Suprapubic skin (tissue), 4 donors: ENCODE data around the gene INPP1. TPM values are rescaled to one million over a fixed set of nuclear protein-coding genes. Genes with fewer than 3 reads are reported as not detected.
A peak's percentile ranks its signal among the peaks of the same experiment; 100 is the strongest.

Experiments used
- DNase-seq, 2 donors: peaks; one replicate each; pipeline ENCODE4 v3.0.0-alpha.2; 2019; ENCODE audit warnings: low spot score in 2 of 2
- H3K27ac ChIP-seq: fragments of 200-600 bp; sonication (generic); one replicate; pipeline ENCODE4 v1.5.1; 2019
- H3K27me3 ChIP-seq: fragments of 200-600 bp; sonication (generic); one replicate; pipeline ENCODE4 v1.5.1; 2019
- H3K36me3 ChIP-seq: fragments of 200-600 bp; sonication (generic); one replicate; pipeline ENCODE4 v1.5.1; 2019
- H3K4me1 ChIP-seq: fragments of 200-600 bp; sonication (generic); one replicate; pipeline ENCODE4 v1.5.1; 2019
- H3K4me3 ChIP-seq: fragments of 200-600 bp; sonication (generic); one replicate; pipeline ENCODE4 v1.5.1; 2019; ENCODE audit warnings: mild to moderate bottlenecking
- H3K9me3 ChIP-seq: fragments of 200-600 bp; sonication (generic); one replicate; pipeline ENCODE4 v1.5.1; 2019
- EP300 ChIP-seq: sonication (generic); formaldehyde crosslinking; IDR thresholded peaks from one replicate; pipeline ENCODE4 v1.6.1; 2017; ENCODE audit warnings: antibody characterized with exemption
- POLR2A ChIP-seq, 2 donors: fragments of 450-650 bp; IDR thresholded peaks; one replicate each; pipeline ENCODE4 v1.6.1; 2017; ENCODE audit warnings: antibody characterized with exemption in 2 of 2, mild to moderate bottlenecking in 2 of 2, moderate library complexity in 2 of 2
- POLR2AphosphoS5 ChIP-seq, 3 donors: sonication (generic); formaldehyde crosslinking; IDR thresholded peaks; one replicate each; pipeline ENCODE4 v1.6.1; 2017; ENCODE audit warnings: antibody characterized with exemption in 3 of 3
- WGBS: methylation state at CpG from one replicate; pipeline ENCODE4 v1.1.5; 2018; 5-methylcytosine and 5-hydroxymethylcytosine counted together
- total RNA-seq, 4 donors: library from RNA; depleted of rRNA; stranded (reverse); fragments of >200 nt; gene quantifications; one replicate each; pipeline ENCODE4 v1.1.0, GENCODE V29; 2016
- TF ChIP-seq, protein P1 (sequence below), 2 donors: fragments of 200-600 bp in 1 of 2; fragments of 450-650 bp in 1 of 2; sonication (generic) in 1 of 2; IDR thresholded peaks; one replicate each; pipeline ENCODE4 v1.5.1; 2016 to 2019; ENCODE audit warnings: antibody characterized with exemption in 2 of 2, mild to moderate bottlenecking in 1 of 2, moderate library complexity in 1 of 2

Gene INPP1
- total RNA-seq, 4 donors from 2014 or later = 14.0 to 26.5 (median 17.5) TPM

DNA sequence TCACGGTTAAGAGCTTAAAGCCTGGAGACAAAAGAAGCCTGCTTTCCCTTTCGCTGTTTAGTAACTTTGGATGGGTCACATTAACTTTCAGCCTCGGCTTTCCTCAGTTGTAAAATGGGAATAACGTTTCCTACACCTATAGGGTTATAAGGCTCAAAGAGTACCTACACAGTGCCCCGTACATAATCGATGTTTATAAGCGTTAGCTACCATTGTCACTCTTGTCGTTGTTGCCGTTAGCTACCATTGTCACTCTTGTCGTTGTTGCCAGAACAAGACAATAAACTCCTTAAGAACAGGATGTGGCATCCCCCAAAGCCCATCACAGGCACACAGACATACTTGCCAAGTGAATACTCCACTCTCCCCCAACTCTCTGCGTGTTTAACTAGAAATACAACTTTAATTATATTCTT, 63.9 kb downstream of the INPP1 start:
- Histone ChIP-seq H3K9me3 (no peaks in the 10 kb centered on the region), H3K27ac (peak overlapping the region; percentile 96), H3K27me3 (no peaks in the 10 kb centered on the region), H3K36me3 (no peaks in the 10 kb centered on the region), H3K4me3 (peak overlapping the region; percentile 89), H3K4me1 (peaks cover 40% of the 10 kb centered on the region)
- TF ChIP-seq, protein P1, sequence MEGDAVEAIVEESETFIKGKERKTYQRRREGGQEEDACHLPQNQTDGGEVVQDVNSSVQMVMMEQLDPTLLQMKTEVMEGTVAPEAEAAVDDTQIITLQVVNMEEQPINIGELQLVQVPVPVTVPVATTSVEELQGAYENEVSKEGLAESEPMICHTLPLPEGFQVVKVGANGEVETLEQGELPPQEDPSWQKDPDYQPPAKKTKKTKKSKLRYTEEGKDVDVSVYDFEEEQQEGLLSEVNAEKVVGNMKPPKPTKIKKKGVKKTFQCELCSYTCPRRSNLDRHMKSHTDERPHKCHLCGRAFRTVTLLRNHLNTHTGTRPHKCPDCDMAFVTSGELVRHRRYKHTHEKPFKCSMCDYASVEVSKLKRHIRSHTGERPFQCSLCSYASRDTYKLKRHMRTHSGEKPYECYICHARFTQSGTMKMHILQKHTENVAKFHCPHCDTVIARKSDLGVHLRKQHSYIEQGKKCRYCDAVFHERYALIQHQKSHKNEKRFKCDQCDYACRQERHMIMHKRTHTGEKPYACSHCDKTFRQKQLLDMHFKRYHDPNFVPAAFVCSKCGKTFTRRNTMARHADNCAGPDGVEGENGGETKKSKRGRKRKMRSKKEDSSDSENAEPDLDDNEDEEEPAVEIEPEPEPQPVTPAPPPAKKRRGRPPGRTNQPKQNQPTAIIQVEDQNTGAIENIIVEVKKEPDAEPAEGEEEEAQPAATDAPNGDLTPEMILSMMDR (IDR thresholded peaks at IDR 0.05) = no peak
- TF ChIP-seq EP300 (no peak), POLR2A (IDR thresholded peaks at IDR 0.05) (no peak), POLR2AphosphoS5 (IDR thresholded peaks at IDR 0.05) (no peak)
- no peak for DNase-seq
- WGBS = 47% methylated on average over 11 of the region's 11 CpGs

DNA sequence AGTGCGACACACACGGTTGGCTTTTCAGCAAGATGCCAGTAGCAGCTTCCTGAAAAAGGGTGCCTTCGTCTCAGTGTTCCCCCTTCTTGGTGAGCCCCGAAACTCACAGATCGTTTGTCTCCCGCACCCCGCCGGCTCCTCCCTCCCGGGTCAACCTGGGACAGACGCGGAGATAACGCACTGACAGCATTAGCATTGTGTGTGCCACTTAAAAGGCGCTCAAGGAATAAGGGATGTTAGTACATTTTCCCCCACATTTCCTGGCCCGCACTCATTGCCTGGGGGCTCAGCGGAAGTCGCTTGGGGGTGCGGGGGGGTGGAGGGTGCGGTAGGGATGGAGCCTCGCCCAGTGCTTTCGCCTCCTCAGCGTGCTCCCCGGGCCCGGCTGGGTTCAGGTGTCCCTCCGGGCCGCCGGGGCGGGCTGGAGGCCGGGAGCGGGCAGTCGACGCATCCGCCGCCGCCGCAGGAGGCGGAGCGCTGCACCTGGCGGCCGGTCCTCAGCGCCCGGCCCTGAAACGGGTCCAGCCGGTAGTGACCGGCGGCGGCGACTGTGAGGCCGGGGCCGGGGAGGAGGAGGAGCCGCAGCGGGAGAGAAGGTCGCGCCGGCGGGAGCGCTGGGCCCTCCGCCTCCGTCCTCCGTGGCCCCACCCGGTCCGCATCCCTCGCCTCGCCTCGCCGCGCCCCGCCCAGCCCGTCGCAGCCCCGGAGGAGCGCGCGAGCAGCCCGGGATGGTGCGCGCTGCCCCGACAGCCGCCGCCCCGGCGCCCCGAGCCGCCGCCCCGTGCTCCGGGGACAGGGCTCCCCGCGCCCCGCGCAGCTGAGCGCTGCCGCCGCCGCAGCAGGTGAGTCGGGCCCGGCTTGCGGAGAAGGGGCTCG, 64.5 kb downstream of the INPP1 start, which contains the start of gene MFSD6:
MFSD6 (plus strand) TSS at position 694 of the 876 bp plus-strand sequence. CDS start 27,675 bp downstream, outside the sequence.
- H3K36me3 ChIP-seq = no peaks in the 10 kb centered on the region
- WGBS = 5% methylated on average over 23 of the region's 98 CpGs

DNA sequence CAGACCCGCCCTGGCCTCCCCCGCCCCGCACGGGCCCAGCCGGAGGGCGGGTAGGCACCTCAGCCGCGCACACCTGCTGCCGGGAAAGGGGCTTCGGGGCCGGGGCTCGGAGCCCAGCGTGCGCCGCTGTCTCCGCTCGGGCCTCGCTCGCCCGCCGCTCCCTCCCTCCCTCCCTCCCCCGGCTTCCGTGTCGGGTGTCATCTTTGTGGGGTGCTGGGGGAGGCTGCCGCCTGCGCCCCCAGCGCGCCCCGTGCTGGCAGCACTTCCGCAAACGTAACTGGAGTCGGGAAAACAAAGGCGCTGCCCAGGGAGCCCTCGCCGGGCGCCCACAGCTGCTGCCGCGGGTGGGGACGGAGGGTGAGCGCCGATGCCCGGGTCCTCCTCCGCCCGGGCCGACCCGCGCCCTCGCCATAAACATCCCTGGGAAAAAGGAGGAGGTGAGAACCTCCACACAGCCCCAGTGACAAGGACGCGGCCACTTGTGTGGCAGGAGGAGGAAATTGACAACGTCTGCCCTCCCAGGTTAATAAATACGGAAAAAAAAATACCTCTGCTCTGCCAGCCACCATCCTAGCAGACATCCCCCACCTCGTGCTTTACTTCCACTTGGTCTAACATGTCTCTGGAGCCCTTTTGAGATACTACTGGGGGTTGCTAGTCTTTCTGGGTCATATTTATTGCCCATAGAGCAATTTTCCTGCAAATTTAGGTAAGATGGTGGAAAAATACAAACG, 65.3 kb downstream of the INPP1 start:
- H3K36me3 ChIP-seq = no peaks in the 10 kb centered on the region
- H3K27ac ChIP-seq = peak overlapping the region; percentile 96
- H3K27me3 ChIP-seq = no peaks in the 10 kb centered on the region
- peaks cover 54% of the 10 kb centered on the region for H3K4me1 ChIP-seq
- TF ChIP-seq, protein P1 (IDR thresholded peaks at IDR 0.05) = no peak
- TF ChIP-seq POLR2A (IDR thresholded peaks at IDR 0.05) = peak in 1 of 2 donors; percentile 28
- peak in 1 of 3 donors; percentile 19 for TF ChIP-seq POLR2AphosphoS5 (IDR thresholded peaks at IDR 0.05)
- H3K9me3 ChIP-seq = no peaks in the 10 kb centered on the region
- peak in 1 of 2 donors; percentile 76 for DNase-seq
- 2% methylated on average over 22 of the region's 54 CpGs for WGBS
- peak overlapping the region; percentile 89 for H3K4me3 ChIP-seq

More for the DNA sequence above, 64.5 kb downstream of the INPP1 start, which contains the start of gene MFSD6:
- Histone ChIP-seq H3K4me3 (peak within 1 kb of the TSS; percentile 89), H3K27ac (peak within 1 kb of the TSS; percentile 96), H3K9me3 (no peaks in the 10 kb centered on the region), H3K4me1 (peaks cover 46% of the 10 kb centered on the region), H3K27me3 (no peaks in the 10 kb centered on the region)
- TF ChIP-seq POLR2A (IDR thresholded peaks at IDR 0.05) (peak; percentile 6 to 55), EP300 (no peak)
- peak in 1 of 2 donors; percentile 73 for DNase-seq

DNA sequence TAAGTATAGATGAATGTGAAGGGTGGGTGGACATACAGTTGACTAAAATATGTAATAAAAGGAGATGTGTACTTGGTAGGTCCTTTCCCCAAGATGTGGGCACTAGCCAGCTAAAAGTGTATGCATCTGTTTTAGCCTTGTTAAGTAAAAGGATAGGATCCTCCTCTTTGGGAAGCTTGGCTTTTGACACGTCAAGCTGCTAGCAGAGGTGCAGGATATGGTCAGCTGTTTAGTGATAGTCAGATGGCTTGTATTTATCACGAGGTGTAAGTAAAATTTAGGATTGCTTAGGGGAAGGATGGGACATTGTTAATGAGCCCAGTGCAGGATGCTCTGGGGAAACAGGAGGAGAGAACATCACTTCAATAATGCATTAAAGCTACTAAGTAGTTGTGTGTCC, 66.2 kb downstream of the INPP1 start:
- H3K4me3 ChIP-seq = peak overlapping the region; percentile 89
- no peaks in the 10 kb centered on the region for H3K36me3 ChIP-seq
- peaks cover 64% of the 10 kb centered on the region for H3K4me1 ChIP-seq
- no peak for DNase-seq
- TF ChIP-seq POLR2A (IDR thresholded peaks at IDR 0.05) = no peak
- no peak for TF ChIP-seq POLR2AphosphoS5 (IDR thresholded peaks at IDR 0.05)
- TF ChIP-seq, protein P1 (IDR thresholded peaks at IDR 0.05) = no peak
- no peak for TF ChIP-seq EP300
- WGBS = 37% methylated on average over 2 of the region's 2 CpGs
- H3K9me3 ChIP-seq = no peaks in the 10 kb centered on the region
- peak overlapping the region; percentile 96 for H3K27ac ChIP-seq
- no peaks in the 10 kb centered on the region for H3K27me3 ChIP-seq

DNA sequence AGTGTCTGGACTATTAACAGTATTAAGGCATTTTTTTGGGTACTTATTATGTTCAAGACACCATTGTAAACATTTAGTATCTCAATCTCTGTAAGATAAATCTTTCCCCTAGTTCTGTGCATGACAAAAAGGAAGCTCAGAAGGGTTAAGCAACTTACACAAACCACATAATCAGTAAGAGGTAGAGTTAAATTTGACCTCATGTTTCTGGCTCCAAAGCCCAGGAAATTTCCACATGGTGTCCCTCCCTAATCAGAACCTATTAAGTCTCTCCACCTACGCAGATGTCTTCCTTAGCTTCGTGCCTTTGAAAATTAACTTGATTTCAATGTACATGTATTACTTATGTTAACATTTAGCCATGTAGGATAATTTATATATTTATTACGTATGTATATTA, 66.8 kb downstream of the INPP1 start:
- peaks cover 69% of the 10 kb centered on the region for H3K4me1 ChIP-seq
- no peak overlapping the region for H3K27ac ChIP-seq
- peak overlapping the region; percentile 89 for H3K4me3 ChIP-seq

More for the DNA sequence above, 66.8 kb downstream of the INPP1 start:
- Histone ChIP-seq H3K36me3 (no peaks in the 10 kb centered on the region), H3K27me3 (no peaks in the 10 kb centered on the region), H3K9me3 (no peaks in the 10 kb centered on the region)
- no peak for DNase-seq
- 36% methylated on average over 3 of the region's 3 CpGs for WGBS
- TF ChIP-seq EP300 (no peak), POLR2AphosphoS5 (IDR thresholded peaks at IDR 0.05) (no peak), POLR2A (IDR thresholded peaks at IDR 0.05) (no peak)
- TF ChIP-seq, protein P1 (IDR thresholded peaks at IDR 0.05) = no peak
